GM20431 (cell line): ENCODE measurements around the gene TMX2.
"Not testable (repeated sequence)": the region's sequence is repeated elsewhere in the genome, so short reads cannot be mapped to it uniquely, and the experiment has no call there.

Experiments used
- in situ Hi-C: fragments of 300-500 bp; cut with MseI, MboI; formaldehyde crosslinking; loops from one replicate; pipeline ENCODE4 v1.15.0; 2020; ENCODE audit warnings: low sequenced_read_pairs; ENCODE audit not compliant: unreplicated experiment

Gene TMX2

GRCh38 chr11:57711414-57712255, 758 bp upstream of the TMX2 start, which contains the start of gene MED19:
Gene MED19 (minus strand): TSS chr11:57712215. CDS start chr11:57712179, 36 bp downstream.
- in situ Hi-C loops, result no loop called here

- in situ Hi-C loops, result no loop called here
Measured at GRCh38 chr11:57713835-57714234, 1.4 kb downstream of the TMX2 start.

- in situ Hi-C loops, result not testable (repeated sequence)
Measured at GRCh38 chr11:57716726-57717125, 4.3 kb downstream of the TMX2 start.

DNA sequence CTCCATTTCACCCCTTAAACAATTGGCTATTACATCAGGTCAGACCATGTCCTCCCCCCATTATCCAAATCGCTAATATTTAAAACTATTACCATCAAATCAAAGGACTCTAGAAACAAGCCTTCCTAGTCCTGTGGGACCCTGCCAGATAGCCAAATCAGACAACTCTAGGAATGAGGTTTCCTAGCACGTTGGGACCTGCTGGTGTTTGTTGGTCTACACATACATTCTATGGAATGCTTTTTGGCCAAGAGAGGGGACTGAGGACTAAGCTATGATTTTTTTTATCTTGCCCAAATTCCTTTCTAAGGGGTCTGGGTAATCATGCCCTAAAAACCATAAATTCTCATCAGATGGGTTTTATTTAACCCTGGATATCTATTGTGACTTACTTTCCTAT, 14.8 kb downstream of the TMX2 start:
- in situ Hi-C loops, result no loop called here

GRCh38 chr11:57728829-57729228, 16.4 kb downstream of the TMX2 start:
- in situ Hi-C loops, result no loop called here

GRCh38 chr11:57729479-57729878, 17.1 kb downstream of the TMX2 start:
- in situ Hi-C loops, result no loop called here

- in situ Hi-C loops, result no loop called here
Measured at GRCh38 chr11:57732661-57733060, 20.3 kb downstream of the TMX2 start.

- in situ Hi-C loops, result no loop called here
Measured at GRCh38 chr11:57735619-57736298, 23.4 kb downstream of the TMX2 start.

GRCh38 chr11:57741132-57742086, 29.0 kb downstream of the TMX2 start, which contains the start of gene SELENOH:
Gene SELENOH (plus strand): TSS chr11:57741491. CDS start chr11:57741596, 105 bp downstream.
- in situ Hi-C loops, result no loop called here

GRCh38 chr11:57742087-57742452, 29.7 kb downstream of the TMX2 start:
- in situ Hi-C loops, result no loop called here

- in situ Hi-C loops, result no loop called here
Measured at GRCh38 chr11:57744357-57744756, 32.0 kb downstream of the TMX2 start.

DNA sequence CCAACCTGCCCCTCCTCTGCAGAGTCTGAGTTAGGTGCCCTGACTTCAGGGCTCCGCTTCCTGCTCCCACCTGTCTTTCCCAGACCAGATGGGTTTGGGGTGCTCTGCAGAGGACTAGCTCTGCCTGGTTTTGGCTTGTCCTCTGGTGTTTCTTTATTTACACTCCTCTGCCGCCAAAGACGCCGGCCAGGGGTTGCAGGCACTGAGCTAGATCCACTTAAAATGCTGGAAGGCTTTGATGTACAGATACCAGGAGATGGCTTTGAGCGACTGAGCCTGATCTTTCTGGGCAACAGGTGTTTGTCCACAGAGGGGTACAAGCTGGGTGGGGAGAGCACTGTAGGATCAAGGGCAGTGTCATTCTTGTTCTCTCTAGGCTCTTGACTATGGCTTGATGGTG, 32.8 kb downstream of the TMX2 start:
- in situ Hi-C loops, result no loop called here

GRCh38 chr11:57746920-57747319, 34.5 kb downstream of the TMX2 start:
- in situ Hi-C loops, result no loop called here

GRCh38 chr11:57751176-57751575, 38.8 kb downstream of the TMX2 start:
- in situ Hi-C loops, result no loop called here

DNA sequence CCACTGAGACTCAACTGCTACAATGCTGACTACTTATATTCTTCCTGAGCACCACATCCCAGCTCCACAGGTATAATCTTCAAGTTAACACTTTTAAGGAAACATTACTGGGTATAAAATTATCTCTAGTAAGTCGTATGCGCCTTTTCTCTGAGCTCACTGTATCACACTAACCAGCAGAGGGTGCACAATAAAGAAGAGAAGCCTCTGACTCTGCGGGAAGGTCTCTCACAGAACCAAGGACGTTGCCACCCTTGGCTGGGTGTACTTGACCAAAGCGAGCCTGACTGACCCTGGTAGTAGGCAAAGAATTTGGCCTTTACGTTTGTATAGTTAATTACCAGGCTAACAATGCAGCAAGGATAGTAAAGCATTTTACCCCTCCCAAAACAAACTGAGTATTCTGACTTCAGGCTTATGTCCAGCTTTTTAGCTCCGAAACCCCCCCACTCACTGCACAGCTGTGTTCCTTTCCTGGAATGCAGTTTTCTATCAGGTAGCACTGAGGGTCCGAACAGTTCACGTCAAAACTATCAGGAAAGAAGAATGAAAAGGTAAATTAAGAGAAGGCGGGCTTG, 39.4 kb downstream of the TMX2 start, which contains the start of gene BTBD18:
BTBD18 (minus strand) TSS at position 144 of the 578 bp plus-strand sequence. CDS start 631 bp downstream, outside the sequence.
- in situ Hi-C loops, result no loop called here

DNA sequence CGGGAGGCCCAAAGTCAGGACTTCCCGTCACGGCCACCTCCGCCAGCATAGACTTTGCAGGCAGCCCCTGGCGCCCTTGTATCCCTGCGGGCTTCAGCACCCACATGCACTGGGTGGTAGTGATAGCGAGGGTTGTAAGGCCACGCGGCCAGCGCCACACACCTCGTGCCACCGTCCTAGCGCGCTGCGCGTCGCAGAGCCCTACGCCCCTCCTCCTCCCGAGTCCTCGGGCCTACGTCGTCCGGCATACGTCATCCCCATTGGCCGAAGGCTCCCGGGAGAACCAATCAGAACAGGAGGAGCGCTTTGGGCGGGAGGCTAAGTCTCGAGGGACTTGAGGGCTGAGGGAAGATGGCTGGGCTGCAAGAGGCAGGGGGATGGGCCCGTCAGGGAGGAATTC, 40.6 kb downstream of the TMX2 start:
- in situ Hi-C loops, result no loop called here

DNA sequence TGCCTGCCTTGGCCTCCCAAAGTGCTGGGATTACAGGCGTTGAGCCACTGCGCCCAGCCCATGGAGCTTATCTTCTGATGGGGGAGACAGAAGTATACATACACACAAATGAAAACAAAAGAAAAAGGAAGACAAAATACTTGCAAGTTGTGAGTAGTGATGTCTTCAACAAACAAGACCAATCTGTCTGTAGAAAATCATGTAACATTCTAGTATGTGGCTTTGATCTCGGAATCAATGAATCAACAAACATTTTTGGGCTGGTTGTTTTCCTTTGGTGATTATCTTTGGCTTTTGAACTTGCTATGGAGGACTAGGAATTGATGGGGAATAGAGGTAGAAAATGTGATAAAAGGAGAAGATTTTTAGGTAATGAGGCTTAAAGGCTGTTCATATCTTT, 45.8 kb downstream of the TMX2 start:
- in situ Hi-C loops, result no loop called here

DNA sequence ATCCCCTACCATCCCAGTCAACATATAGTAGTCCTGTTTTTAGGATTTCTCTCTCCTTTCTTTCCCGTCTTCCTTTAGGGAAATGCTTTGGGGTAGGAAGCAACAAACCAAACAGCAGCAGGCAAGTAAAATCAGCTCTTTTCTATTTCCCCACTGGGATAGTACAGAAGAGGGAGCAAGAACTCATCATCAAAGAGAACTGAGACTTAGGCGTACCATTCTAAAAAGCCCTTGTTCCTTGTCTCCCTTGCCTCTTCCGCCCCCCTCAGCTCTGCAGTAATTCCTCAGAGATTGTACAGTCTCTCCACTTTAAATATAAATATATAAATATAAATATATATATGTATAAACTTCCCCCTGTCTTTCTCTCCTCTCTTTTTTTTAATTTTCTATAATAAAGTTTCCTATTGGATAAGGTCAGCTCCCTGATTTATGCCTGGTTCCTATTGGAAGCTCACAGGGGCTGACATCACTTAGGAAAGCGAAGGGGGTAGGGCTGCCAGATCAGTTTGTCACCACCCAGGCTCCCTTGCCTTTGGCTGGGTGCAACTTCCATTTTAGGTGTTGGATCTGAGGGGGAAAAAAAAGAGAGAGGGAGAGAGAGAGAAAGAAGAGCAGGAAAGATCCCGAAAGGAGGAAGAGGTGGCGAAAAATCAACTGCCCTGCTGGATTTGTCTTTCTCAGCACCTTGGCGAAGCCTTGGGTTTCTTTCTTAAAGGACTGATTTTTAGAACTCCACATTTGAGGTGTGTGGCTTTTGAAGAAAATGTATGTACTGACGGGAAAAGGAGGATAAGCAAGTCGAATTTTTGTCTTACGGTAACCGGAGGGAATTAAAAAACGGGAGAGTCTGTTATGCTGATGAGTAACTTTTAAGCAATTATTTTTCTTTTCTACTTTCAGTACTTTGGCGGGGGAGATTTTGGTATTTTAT, 49.2 kb downstream of the TMX2 start, which contains the start of gene CTNND1:
CTNND1 (plus strand) TSS at position 502 of the 934 bp plus-strand sequence. CDS start 29,677 bp downstream, outside the sequence.
- in situ Hi-C loops, result no loop called here
